Body of pancreas (tissue), 4 donors: ENCODE data around the gene EIF3J.

Experiments used
- CTCF ChIP-seq, 7 experiments: fragments of 450-650 bp in 4 of 7; fragments of 200-600 bp in 3 of 7; sonication (generic) in 3 of 7; IDR thresholded peaks; one replicate each; pipeline ENCODE4 v1.5.1; 2016 to 2019; ENCODE audit warnings: antibody characterized with exemption in 7 of 7
- POLR2A ChIP-seq, 3 donors: fragments of 450-650 bp; IDR thresholded peaks; one replicate each; pipeline ENCODE4 v1.6.1; 2016; ENCODE audit warnings: antibody characterized with exemption in 3 of 3, mild to moderate bottlenecking in 2 of 3

- TF ChIP-seq CTCF (IDR thresholded peaks at IDR 0.05): no peak
- TF ChIP-seq POLR2A (IDR thresholded peaks at IDR 0.05): no peak
These were observed 17.4 kb upstream of the EIF3J start for GRCh38 chr15:44519537-44519936.
